ENCODE results near the gene HMCN2. TPM values are rescaled to one million over a fixed set of nuclear protein-coding genes. Genes with fewer than 3 reads are reported as not detected.

HMCN2 gene
- polyA plus RNA-seq, 1 of the 3 experiments (the other 2 are of a cell fraction) = 0.15 TPM

DNA sequence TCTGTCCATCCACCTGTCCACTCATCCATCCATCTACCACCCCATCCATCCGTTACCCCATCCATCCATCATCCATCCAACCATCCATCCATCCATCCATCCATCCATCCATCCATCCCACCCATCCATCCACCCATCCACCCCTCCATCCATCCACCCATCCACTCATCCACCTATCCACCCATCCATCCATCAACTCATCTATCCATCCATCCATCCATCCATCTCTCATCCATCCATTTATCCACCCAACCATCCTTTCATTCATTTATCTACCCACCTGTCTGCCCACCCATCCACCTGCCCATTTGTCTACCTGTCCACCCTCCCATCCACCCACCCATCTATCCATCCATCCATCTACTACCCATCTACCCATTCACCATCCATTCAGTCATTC lies 95.1 kb downstream of the HMCN2 start:
- Histone ChIP-seq H3K79me2 (ENCODE audit: insufficient read depth) (no peaks in the 10 kb centered on the region), H3F3A (replicated peaks; ENCODE audit: insufficient read depth) (no peaks in the 10 kb centered on the region), H3K27ac (ENCODE audit: low read depth in 2 of 2, low read length in 1 of 2) (no peak overlapping the region), H3K9me2 (no peaks in the 10 kb centered on the region), H4K20me1 (ENCODE audit: insufficient read depth) (no peaks in the 10 kb centered on the region), H3K9me3 (no peaks in the 10 kb centered on the region), H3K36me3 (replicated peaks in 1 of 2; ENCODE audit: control insufficient read depth in 1 of 2, insufficient read depth in 2 of 2, low read length in 1 of 2) (no peaks in the 10 kb centered on the region), H3K27me3 (ENCODE audit: insufficient read depth) (no peaks in the 10 kb centered on the region), H2AFZ (ENCODE audit: low read depth) (no peak overlapping the region), H3K4me1 (ENCODE audit: control insufficient read depth in 1 of 2, insufficient read depth in 2 of 2, low read depth in 1 of 2, low read length in 1 of 2) (no peaks in the 10 kb centered on the region), H3K4me2 (no peak overlapping the region), H3K9ac (no peak overlapping the region), H3K4me3 (ENCODE audit: low read depth in 2 of 2, low read length in 1 of 2) (no peak overlapping the region)
- DNase-seq = no peak
- ChIA-PET CTCF (no interaction called here), POLR2A (no interaction called here)
- TF ChIP-seq RXRA (IDR thresholded peaks at IDR 0.05; ENCODE audit: borderline replicate concordance, low read depth) = no peak
- TF ChIP-seq, protein P1, sequence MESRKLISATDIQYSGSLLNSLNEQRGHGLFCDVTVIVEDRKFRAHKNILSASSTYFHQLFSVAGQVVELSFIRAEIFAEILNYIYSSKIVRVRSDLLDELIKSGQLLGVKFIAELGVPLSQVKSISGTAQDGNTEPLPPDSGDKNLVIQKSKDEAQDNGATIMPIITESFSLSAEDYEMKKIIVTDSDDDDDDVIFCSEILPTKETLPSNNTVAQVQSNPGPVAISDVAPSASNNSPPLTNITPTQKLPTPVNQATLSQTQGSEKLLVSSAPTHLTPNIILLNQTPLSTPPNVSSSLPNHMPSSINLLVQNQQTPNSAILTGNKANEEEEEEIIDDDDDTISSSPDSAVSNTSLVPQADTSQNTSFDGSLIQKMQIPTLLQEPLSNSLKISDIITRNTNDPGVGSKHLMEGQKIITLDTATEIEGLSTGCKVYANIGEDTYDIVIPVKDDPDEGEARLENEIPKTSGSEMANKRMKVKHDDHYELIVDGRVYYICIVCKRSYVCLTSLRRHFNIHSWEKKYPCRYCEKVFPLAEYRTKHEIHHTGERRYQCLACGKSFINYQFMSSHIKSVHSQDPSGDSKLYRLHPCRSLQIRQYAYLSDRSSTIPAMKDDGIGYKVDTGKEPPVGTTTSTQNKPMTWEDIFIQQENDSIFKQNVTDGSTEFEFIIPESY (IDR thresholded peaks at IDR 0.05; ENCODE audit: borderline replicate concordance, low read depth) = no peak
- no peak for TF ChIP-seq MXI1 (IDR thresholded peaks at IDR 0.05; ENCODE audit: low read depth, low read length)
- TF ChIP-seq GABPA (IDR thresholded peaks at IDR 0.05; ENCODE audit: low read depth) = no peak
- 70% methylated on average over 1 of the region's 1 CpG for WGBS (ENCODE audit: low lambda C conversion rate)

DNA sequence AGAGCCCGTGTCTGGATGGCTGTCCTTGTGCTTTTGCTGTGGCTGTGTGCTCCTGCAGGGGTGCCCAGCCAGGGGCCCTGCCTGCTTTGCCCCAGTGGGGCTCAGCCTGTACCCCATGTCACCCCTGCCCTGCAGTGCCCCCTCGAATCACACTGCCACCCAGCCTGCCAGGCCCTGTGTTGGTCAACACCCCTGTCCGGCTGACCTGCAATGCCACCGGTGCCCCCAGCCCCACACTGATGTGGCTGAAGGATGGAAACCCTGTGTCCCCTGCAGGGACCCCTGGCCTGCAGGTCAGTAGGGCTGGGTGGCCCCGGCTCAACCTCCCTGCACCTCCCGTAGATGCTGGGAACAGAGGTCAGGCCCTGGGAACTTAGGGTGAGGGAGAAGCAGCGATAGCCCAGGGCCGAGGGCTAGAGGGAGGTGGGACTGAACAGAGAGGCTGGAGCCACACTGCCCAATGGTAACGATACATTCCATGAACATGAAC lies 96.4 kb downstream of the HMCN2 start:
- Histone ChIP-seq H2AFZ (ENCODE audit: low read depth) (no peak overlapping the region), H3K36me3 (replicated peaks in 1 of 2; ENCODE audit: control insufficient read depth in 1 of 2, insufficient read depth in 2 of 2, low read length in 1 of 2) (no peaks in the 10 kb centered on the region), H3K9me3 (no peaks in the 10 kb centered on the region), H3K9me2 (no peaks in the 10 kb centered on the region), H3K9ac (no peak overlapping the region), H3K27ac (ENCODE audit: low read depth in 2 of 2, low read length in 1 of 2) (no peak overlapping the region), H3K27me3 (ENCODE audit: insufficient read depth) (no peaks in the 10 kb centered on the region), H3K4me2 (no peak overlapping the region), H3K79me2 (ENCODE audit: insufficient read depth) (no peaks in the 10 kb centered on the region), H3K4me3 (ENCODE audit: low read depth in 2 of 2, low read length in 1 of 2) (no peak overlapping the region), H3K4me1 (ENCODE audit: control insufficient read depth in 1 of 2, insufficient read depth in 2 of 2, low read depth in 1 of 2, low read length in 1 of 2) (no peaks in the 10 kb centered on the region), H4K20me1 (ENCODE audit: insufficient read depth) (no peaks in the 10 kb centered on the region), H3F3A (replicated peaks; ENCODE audit: insufficient read depth) (no peaks in the 10 kb centered on the region)
- DNase-seq = no peak
- WGBS (ENCODE audit: low lambda C conversion rate) = 81% methylated on average over 6 of the region's 9 CpGs
- TF ChIP-seq TAF1 (IDR thresholded peaks at IDR 0.05; ENCODE audit: borderline replicate concordance, low read depth, low read length) (no peak), ELF1 (IDR thresholded peaks at IDR 0.05) (no peak), CHD2 (IDR thresholded peaks at IDR 0.05; ENCODE audit: low read length, partially characterized antibody) (no peak), JUND (IDR thresholded peaks at IDR 0.05) (no peak)
- CTCF ChIA-PET = no interaction called here
- POLR2A ChIA-PET = no interaction called here

DNA sequence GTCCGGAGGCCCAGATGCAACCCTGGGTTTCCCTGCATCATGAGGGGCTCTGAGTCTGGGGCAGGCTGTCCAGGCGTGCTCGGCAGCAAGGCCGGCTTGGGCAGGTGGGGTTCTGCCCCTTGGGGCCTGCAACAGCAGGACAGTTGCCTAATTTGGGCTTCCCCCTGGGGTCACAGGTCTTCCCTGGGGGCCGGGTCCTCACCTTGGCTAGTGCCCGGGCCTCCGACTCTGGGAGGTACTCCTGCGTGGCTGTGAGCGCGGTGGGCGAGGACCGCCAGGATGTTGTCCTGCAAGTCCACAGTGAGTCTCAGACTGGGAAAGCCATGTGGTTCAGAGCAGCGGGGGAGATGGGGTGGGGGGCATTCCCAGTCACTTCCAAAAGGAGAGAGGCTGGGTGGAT lies 97.1 kb downstream of the HMCN2 start:
- ChIA-PET POLR2A (no interaction called here), CTCF (interaction anchor here (0.7 to 1.0 kb wide), 2 partner anchors 11 to 38 kb away, joined by 3 to 4 read pairs; no protein-coding TSS in a partner anchor)
- H3K27me3 ChIP-seq (ENCODE audit: insufficient read depth) = no peaks in the 10 kb centered on the region
- no peaks in the 10 kb centered on the region for H4K20me1 ChIP-seq (ENCODE audit: insufficient read depth)
- no peak overlapping the region for H3K9ac ChIP-seq
- H3K27ac ChIP-seq (ENCODE audit: low read depth in 2 of 2, low read length in 1 of 2) = no peak overlapping the region
- H3F3A ChIP-seq (replicated peaks; ENCODE audit: insufficient read depth) = no peaks in the 10 kb centered on the region
- no peaks in the 10 kb centered on the region for H3K79me2 ChIP-seq (ENCODE audit: insufficient read depth)
- H3K4me1 ChIP-seq (ENCODE audit: control insufficient read depth in 1 of 2, insufficient read depth in 2 of 2, low read depth in 1 of 2, low read length in 1 of 2) = no peaks in the 10 kb centered on the region
- H3K9me3 ChIP-seq = no peaks in the 10 kb centered on the region
- H3K4me2 ChIP-seq = no peak overlapping the region
- TF ChIP-seq SMC3 (IDR thresholded peaks at IDR 0.05; ENCODE audit: low read depth, low read length) (no peak), EP300 (IDR thresholded peaks at IDR 0.05; ENCODE audit: borderline replicate concordance in 1 of 2, low read depth in 1 of 2, low read length in 1 of 2) (no peak), RAD21 (IDR thresholded peaks at IDR 0.05; ENCODE audit: low read length) (no peak), YY1 (IDR thresholded peaks at IDR 0.05; ENCODE audit: low read depth) (no peak), EZH2phosphoT487 (IDR thresholded peaks at IDR 0.05; ENCODE audit: borderline replicate concordance, low read depth) (no peak), POLR2AphosphoS5 (IDR thresholded peaks at IDR 0.05; ENCODE audit: low read depth, low read length) (no peak), RCOR1 (IDR thresholded peaks at IDR 0.05; ENCODE audit: low read length) (no peak)
- TF ChIP-seq, protein P2, sequence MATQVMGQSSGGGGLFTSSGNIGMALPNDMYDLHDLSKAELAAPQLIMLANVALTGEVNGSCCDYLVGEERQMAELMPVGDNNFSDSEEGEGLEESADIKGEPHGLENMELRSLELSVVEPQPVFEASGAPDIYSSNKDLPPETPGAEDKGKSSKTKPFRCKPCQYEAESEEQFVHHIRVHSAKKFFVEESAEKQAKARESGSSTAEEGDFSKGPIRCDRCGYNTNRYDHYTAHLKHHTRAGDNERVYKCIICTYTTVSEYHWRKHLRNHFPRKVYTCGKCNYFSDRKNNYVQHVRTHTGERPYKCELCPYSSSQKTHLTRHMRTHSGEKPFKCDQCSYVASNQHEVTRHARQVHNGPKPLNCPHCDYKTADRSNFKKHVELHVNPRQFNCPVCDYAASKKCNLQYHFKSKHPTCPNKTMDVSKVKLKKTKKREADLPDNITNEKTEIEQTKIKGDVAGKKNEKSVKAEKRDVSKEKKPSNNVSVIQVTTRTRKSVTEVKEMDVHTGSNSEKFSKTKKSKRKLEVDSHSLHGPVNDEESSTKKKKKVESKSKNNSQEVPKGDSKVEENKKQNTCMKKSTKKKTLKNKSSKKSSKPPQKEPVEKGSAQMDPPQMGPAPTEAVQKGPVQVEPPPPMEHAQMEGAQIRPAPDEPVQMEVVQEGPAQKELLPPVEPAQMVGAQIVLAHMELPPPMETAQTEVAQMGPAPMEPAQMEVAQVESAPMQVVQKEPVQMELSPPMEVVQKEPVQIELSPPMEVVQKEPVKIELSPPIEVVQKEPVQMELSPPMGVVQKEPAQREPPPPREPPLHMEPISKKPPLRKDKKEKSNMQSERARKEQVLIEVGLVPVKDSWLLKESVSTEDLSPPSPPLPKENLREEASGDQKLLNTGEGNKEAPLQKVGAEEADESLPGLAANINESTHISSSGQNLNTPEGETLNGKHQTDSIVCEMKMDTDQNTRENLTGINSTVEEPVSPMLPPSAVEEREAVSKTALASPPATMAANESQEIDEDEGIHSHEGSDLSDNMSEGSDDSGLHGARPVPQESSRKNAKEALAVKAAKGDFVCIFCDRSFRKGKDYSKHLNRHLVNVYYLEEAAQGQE (IDR thresholded peaks at IDR 0.05; ENCODE audit: low read depth, low read length) = no peak
- 89% methylated on average over 5 of the region's 13 CpGs for WGBS (ENCODE audit: low lambda C conversion rate)
- H2AFZ ChIP-seq (ENCODE audit: low read depth) = no peak overlapping the region
- H3K36me3 ChIP-seq (replicated peaks in 1 of 2; ENCODE audit: control insufficient read depth in 1 of 2, insufficient read depth in 2 of 2, low read length in 1 of 2) = no peaks in the 10 kb centered on the region
- H3K4me3 ChIP-seq (ENCODE audit: low read depth in 2 of 2, low read length in 1 of 2) = no peak overlapping the region
- DNase-seq = no peak
- no peaks in the 10 kb centered on the region for H3K9me2 ChIP-seq
